Endodermal cell (in vitro differentiated cells): Measurements from ENCODE around the gene NOS1AP. TPM values are rescaled to one million over a fixed set of nuclear protein-coding genes. Genes with fewer than 3 reads are reported as not detected.

ENCODE experiments used
- DNase-seq: peaks from one replicate; pipeline ENCODE4 v3.0.0-alpha.2; 2017
- H3K27ac ChIP-seq: 2 replicates; pipeline ENCODE4 v1.5.1; 2013; ENCODE audit warnings: mild to moderate bottlenecking, low read depth, low read length, moderate library complexity
- H3K27me3 ChIP-seq: 2 replicates; pipeline ENCODE4 v1.6.1; 2013; ENCODE audit warnings: mild to moderate bottlenecking, low read length, moderate library complexity; ENCODE audit not compliant: insufficient read depth, control insufficient read depth, poor library complexity, severe bottlenecking
- H3K36me3 ChIP-seq: 2 replicates; pipeline ENCODE4 v1.7.0; 2013; ENCODE audit warnings: mild to moderate bottlenecking, low read length, moderate library complexity; ENCODE audit not compliant: control insufficient read depth, insufficient read depth
- H3K4me1 ChIP-seq: one replicate; pipeline ENCODE4 v1.7.0; 2013; ENCODE audit warnings: low read length; ENCODE audit not compliant: control insufficient read depth, insufficient read depth
- H3K4me3 ChIP-seq: 2 replicates; pipeline ENCODE4 v1.5.1; 2013; ENCODE audit warnings: mild to moderate bottlenecking, low read length, moderate library complexity
- H3K9ac ChIP-seq: 2 replicates; pipeline ENCODE4 v1.6.1; 2013; ENCODE audit warnings: mild to moderate bottlenecking, low read length, moderate library complexity; ENCODE audit not compliant: poor library complexity, severe bottlenecking; ENCODE audit errors: extremely low read depth
- H3K9me3 ChIP-seq: 2 replicates; pipeline ENCODE4 v1.6.1; 2013; ENCODE audit warnings: mild to moderate bottlenecking, low read length, moderate library complexity; ENCODE audit not compliant: control insufficient read depth
- H3K27ac Mint-ChIP-seq: 2 replicates; pipeline ENCODE4 v1.8.0; 2020; ENCODE audit warnings: mixed read lengths
- H3K27me3 Mint-ChIP-seq: 2 replicates; pipeline ENCODE4 v1.8.0; 2021; ENCODE audit warnings: mild to moderate bottlenecking, mixed read lengths; ENCODE audit not compliant: insufficient read depth
- H3K36me3 Mint-ChIP-seq: 2 replicates; pipeline ENCODE4 v1.8.0; 2020; ENCODE audit warnings: low read depth, mixed read lengths
- H3K4me1 Mint-ChIP-seq: 2 replicates; pipeline ENCODE4 v1.8.0; 2020; ENCODE audit warnings: mixed read lengths
- H3K4me3 Mint-ChIP-seq: 2 replicates; pipeline ENCODE4 v1.8.0; 2020; ENCODE audit warnings: mild to moderate bottlenecking, moderate library complexity, mixed read lengths
- H3K9me3 Mint-ChIP-seq: 2 replicates; pipeline ENCODE4 v1.8.0; 2020; ENCODE audit warnings: mild to moderate bottlenecking, mixed read lengths
- CTCF ChIP-seq: fragments of 200-600 bp; sonication (generic); conservative IDR thresholded peaks from 2 replicates; pipeline ENCODE4 v1.5.0; 2021; ENCODE audit warnings: antibody characterized with exemption, mild to moderate bottlenecking
- WGBS, 2 experiments: methylation state at CpG; one replicate each; pipeline versions ENCODE4 v1.1.5 to v1.1.7; 2013; ENCODE audit warnings: missing lambda C conversion rate in 2 of 2, mixed read lengths in 1 of 2; ENCODE audit not compliant: insufficient coverage in 1 of 2, insufficient read length in 1 of 2; 5-methylcytosine and 5-hydroxymethylcytosine counted together
- total RNA-seq, 2 donors: library from RNA; stranded (reverse); fragmentation: NEBNext Ultra II Directional in 1 of 2; extraction: Animal tissue kit (Norgen Biotek cat#: 25700) in 1 of 2; gene quantifications; 2 replicates in 1 of 2; 3 replicates in 1 of 2; pipeline ENCODE4 v1.2.1, GENCODE V29; 2021

NOS1AP gene
- total RNA-seq, 2 donors from 2014 or later, result 4.8 to 5.9 TPM

GRCh38 chr1:162390396-162391185, 321.1 kb downstream of the NOS1AP start:
- no peak overlapping the region for H3K27ac Mint-ChIP-seq
- H3K36me3 Mint-ChIP-seq, result no peaks in the 10 kb centered on the region
- peaks cover 35% of the 10 kb centered on the region for H3K4me1 Mint-ChIP-seq
- Histone ChIP-seq H3K4me3 (no peak overlapping the region), H3K9me3 (no peaks in the 10 kb centered on the region), H3K36me3 (no peaks in the 10 kb centered on the region), H3K27me3 (no peaks in the 10 kb centered on the region), H3K4me1 (peaks cover 9% of the 10 kb centered on the region), H3K9ac (no peak overlapping the region), H3K27ac (no peak overlapping the region)
- DNase-seq, result peak; percentile 31
- TF ChIP-seq CTCF, result no peak
- no peaks in the 10 kb centered on the region for H3K9me3 Mint-ChIP-seq
- 86 to 91% methylated on average over 13 to 15 of the region's 15 CpGs for WGBS, 2 experiments
- peaks cover 2% of the 10 kb centered on the region for H3K27me3 Mint-ChIP-seq
- H3K4me3 Mint-ChIP-seq, result no peak overlapping the region

- Mint-ChIP-seq H3K27me3 (peaks cover 14% of the 10 kb centered on the region), H3K9me3 (no peaks in the 10 kb centered on the region), H3K4me3 (no peak overlapping the region), H3K27ac (peak overlapping the region; percentile 87), H3K36me3 (no peaks in the 10 kb centered on the region), H3K4me1 (peaks cover 35% of the 10 kb centered on the region)
- Histone ChIP-seq H3K4me3 (peak overlapping the region; percentile 5), H3K9me3 (peaks cover 10% of the 10 kb centered on the region), H3K9ac (no peak overlapping the region), H3K4me1 (peaks cover 11% of the 10 kb centered on the region), H3K27ac (no peak overlapping the region), H3K36me3 (no peaks in the 10 kb centered on the region), H3K27me3 (no peaks in the 10 kb centered on the region)
- peak; percentile 60 for DNase-seq
- peak; percentile 88 for TF ChIP-seq CTCF
- 19 to 56% methylated on average over 2 to 4 of the region's 4 CpGs for WGBS, 2 experiments
Observed at GRCh38 chr1:162391790-162392563, 322.5 kb downstream of the NOS1AP start.

- H3K27me3 Mint-ChIP-seq, result peaks cover 14% of the 10 kb centered on the region
- H3K36me3 Mint-ChIP-seq, result no peaks in the 10 kb centered on the region
- H3K9me3 Mint-ChIP-seq, result no peaks in the 10 kb centered on the region
- Histone ChIP-seq H3K4me3 (no peak overlapping the region), H3K9me3 (peaks cover 10% of the 10 kb centered on the region), H3K36me3 (no peaks in the 10 kb centered on the region), H3K27me3 (no peaks in the 10 kb centered on the region), H3K9ac (no peak overlapping the region), H3K27ac (no peak overlapping the region), H3K4me1 (peaks cover 20% of the 10 kb centered on the region)
- H3K4me3 Mint-ChIP-seq, result no peak overlapping the region
- no peak overlapping the region for H3K27ac Mint-ChIP-seq
- WGBS, 2 experiments, result 95 to 100% methylated on average over 1 to 3 of the region's 3 CpGs
- DNase-seq, result no peak
- TF ChIP-seq CTCF, result no peak
- H3K4me1 Mint-ChIP-seq, result peaks cover 35% of the 10 kb centered on the region
Observed at GRCh38 chr1:162396201-162396906, 326.9 kb downstream of the NOS1AP start.
